ENCODE data around the gene PDE1A. TPM values are rescaled to one million over a fixed set of nuclear protein-coding genes. Genes with fewer than 3 reads are reported as not detected.

The PDE1A gene
- total and polyA plus RNA-seq, 2 donors (not counting 1 experiment from before 2014, with no cell fraction given) = 0.07 TPM; not detected in 1

- no peak for DNase-seq
- Histone ChIP-seq H3K79me2 (ENCODE audit: control insufficient read depth, insufficient read depth, low read length) (no peaks in the 10 kb centered on the region), H3K4me1 (ENCODE audit: control insufficient read depth in 2 of 2, insufficient read depth in 2 of 2, low read length in 2 of 2) (no peaks in the 10 kb centered on the region), H3K9me3 (ENCODE audit: control extremely low read depth in 1 of 3, control insufficient read depth in 2 of 3, insufficient read depth in 1 of 3, low read length in 2 of 3) (peaks cover 0 to 7% (median 0%) of the 10 kb centered on the region in 3 donors), H3K27ac (ENCODE audit: low read length in 2 of 2) (no peak overlapping the region), H4K20me1 (ENCODE audit: control insufficient read depth, insufficient read depth, low read length, poor library complexity, severe bottlenecking) (no peaks in the 10 kb centered on the region), H3K36me3 (replicated peaks in 1 of 2; ENCODE audit: control extremely low read depth in 1 of 2, control insufficient read depth in 1 of 2, extremely low read depth in 1 of 2, insufficient read depth in 2 of 2, low read length in 1 of 2) (no peaks in the 10 kb centered on the region), H3K27me3 (replicated peaks in 1 of 4; ENCODE audit: control extremely low read depth in 1 of 4, control insufficient read depth in 3 of 4, insufficient read depth in 4 of 4, low read length in 3 of 4) (no peaks in the 10 kb centered on the region), H2AFZ (ENCODE audit: insufficient read depth, low read depth, low read length, poor library complexity, severe bottlenecking) (no peak overlapping the region), H3K4me2 (replicated peaks; ENCODE audit: low read depth, low read length, poor library complexity, severe bottlenecking) (no peak overlapping the region), H3K4me3 (ENCODE audit: control extremely low read depth in 1 of 5, extremely low read depth in 1 of 5, insufficient read depth in 1 of 5, low read depth in 2 of 5, low read length in 4 of 5) (no peak overlapping the region), H3K9ac (ENCODE audit: low read length) (no peak overlapping the region)
- intact Hi-C loops (cut with micrococcal nuclease) = no loop called here
- Mint-ChIP-seq H3K27me3 (no peaks in the 10 kb centered on the region), H3K4me1 (no peaks in the 10 kb centered on the region), H3K27ac (no peak overlapping the region), H3K9me3 (ENCODE audit: insufficient read depth) (no peaks in the 10 kb centered on the region), H3K4me3 (no peak overlapping the region)
- no CpG with 5 or more reads among the region's 2 CpGs for WGBS (ENCODE audit: insufficient coverage)
- CTCF ChIA-PET = no interaction called here
- no peak for ATAC-seq (ENCODE audit: low read depth)
- POLR2A ChIA-PET = no interaction called here
- TF ChIP-seq EZH2 (IDR thresholded peaks at IDR 0.05; ENCODE audit: borderline replicate concordance, insufficient read depth, low read depth, low read length, poor library complexity, severe bottlenecking) (no peak), CTCF (IDR thresholded peaks at IDR 0.05) (no peak)
Measured at GRCh38 chr2:182444806-182445205, 18.0 kb upstream of the PDE1A start.

GRCh38 chr2:182444170-182444569 is 17.3 kb upstream of the PDE1A start:
- Mint-ChIP-seq H3K4me3 (no peak overlapping the region), H3K27me3 (no peaks in the 10 kb centered on the region), H3K4me1 (no peaks in the 10 kb centered on the region), H3K27ac (no peak overlapping the region), H3K9me3 (ENCODE audit: insufficient read depth) (no peaks in the 10 kb centered on the region)
- DNase-seq (no peak), ATAC-seq (ENCODE audit: low read depth) (no peak)
- Histone ChIP-seq H3K27ac (ENCODE audit: low read length in 2 of 2) (no peak overlapping the region), H3K79me2 (ENCODE audit: control insufficient read depth, insufficient read depth, low read length) (no peaks in the 10 kb centered on the region), H3K27me3 (replicated peaks in 1 of 4; ENCODE audit: control extremely low read depth in 1 of 4, control insufficient read depth in 3 of 4, insufficient read depth in 4 of 4, low read length in 3 of 4) (no peaks in the 10 kb centered on the region), H3K9me3 (ENCODE audit: control extremely low read depth in 1 of 3, control insufficient read depth in 2 of 3, insufficient read depth in 1 of 3, low read length in 2 of 3) (peaks cover 0 to 7% (median 0%) of the 10 kb centered on the region in 3 donors), H3K4me2 (replicated peaks; ENCODE audit: low read depth, low read length, poor library complexity, severe bottlenecking) (no peak overlapping the region), H3K9ac (ENCODE audit: low read length) (no peak overlapping the region), H4K20me1 (ENCODE audit: control insufficient read depth, insufficient read depth, low read length, poor library complexity, severe bottlenecking) (no peaks in the 10 kb centered on the region), H3K4me3 (ENCODE audit: control extremely low read depth in 1 of 5, extremely low read depth in 1 of 5, insufficient read depth in 1 of 5, low read depth in 2 of 5, low read length in 4 of 5) (no peak overlapping the region), H2AFZ (ENCODE audit: insufficient read depth, low read depth, low read length, poor library complexity, severe bottlenecking) (no peak overlapping the region), H3K36me3 (replicated peaks in 1 of 2; ENCODE audit: control extremely low read depth in 1 of 2, control insufficient read depth in 1 of 2, extremely low read depth in 1 of 2, insufficient read depth in 2 of 2, low read length in 1 of 2) (no peaks in the 10 kb centered on the region), H3K4me1 (ENCODE audit: control insufficient read depth in 2 of 2, insufficient read depth in 2 of 2, low read length in 2 of 2) (no peaks in the 10 kb centered on the region)
- intact Hi-C loops (cut with micrococcal nuclease) = no loop called here
- ChIA-PET POLR2A (no interaction called here), CTCF (no interaction called here)
- no peak for TF ChIP-seq EZH2 (IDR thresholded peaks at IDR 0.05; ENCODE audit: borderline replicate concordance, insufficient read depth, low read depth, low read length, poor library complexity, severe bottlenecking)
- TF ChIP-seq CTCF (IDR thresholded peaks at IDR 0.05) = no peak

Measured in B cell (primary cell).